Cerebellar cortex (tissue), 1 donor: ENCODE results near the gene ACBD6.

Experiments
- DNase-seq: peaks from one replicate; pipeline ENCODE4 v3.0.0-alpha.2; 2015; ENCODE audit warnings: low spot score

ACBD6 gene

GRCh38 chr1:180524915-180525714, 22.7 kb upstream of the ACBD6 start:
- no peak for DNase-seq

GRCh38 chr1:180524160-180524914, 22.0 kb upstream of the ACBD6 start:
- DNase-seq: no peak

GRCh38 chr1:180522213-180522515, 19.8 kb upstream of the ACBD6 start:
- no peak for DNase-seq

GRCh38 chr1:180521474-180522212, 19.3 kb upstream of the ACBD6 start:
- no peak for DNase-seq

GRCh38 chr1:180519846-180520245, 17.5 kb upstream of the ACBD6 start:
- DNase-seq: no peak

- peak; percentile 89 for DNase-seq
Observed at GRCh38 chr1:180515857-180516388, 13.5 kb upstream of the ACBD6 start.

GRCh38 chr1:180515364-180515763, 13.0 kb upstream of the ACBD6 start:
- DNase-seq: no peak

- DNase-seq: no peak
Observed at GRCh38 chr1:180513531-180513930, 11.2 kb upstream of the ACBD6 start.

GRCh38 chr1:180510882-180511281, 8.5 kb upstream of the ACBD6 start:
- no peak for DNase-seq

- no peak for DNase-seq
Observed at GRCh38 chr1:180508725-180509097, 6.3 kb upstream of the ACBD6 start.

GRCh38 chr1:180507795-180508724, 5.7 kb upstream of the ACBD6 start:
- no peak for DNase-seq

- DNase-seq: no peak
Observed at GRCh38 chr1:180505732-180506335, 3.5 kb upstream of the ACBD6 start.

GRCh38 chr1:180504186-180504585, 1.8 kb upstream of the ACBD6 start:
- no peak for DNase-seq

- no peak for DNase-seq
Observed at GRCh38 chr1:180503280-180503862, 994 bp upstream of the ACBD6 start.

GRCh38 chr1:180501865-180502360, 464 bp downstream of the ACBD6 start:
- DNase-seq: no peak

GRCh38 chr1:180500689-180501088, 1.7 kb downstream of the ACBD6 start:
- no peak for DNase-seq

- no peak for DNase-seq
Observed at GRCh38 chr1:180498594-180498993, 3.8 kb downstream of the ACBD6 start.

GRCh38 chr1:180497826-180498225, 4.6 kb downstream of the ACBD6 start:
- no peak for DNase-seq

- DNase-seq: no peak
Observed at GRCh38 chr1:180494370-180494769, 8.0 kb downstream of the ACBD6 start.

- DNase-seq: no peak
Observed at GRCh38 chr1:180489976-180490375, 12.4 kb downstream of the ACBD6 start.

- DNase-seq: no peak
Observed at GRCh38 chr1:180489313-180489712, 13.1 kb downstream of the ACBD6 start.
